GM19035 (cell line): ENCODE results near the gene TRIO.

Source experiments
- ATAC-seq: cut with Tn5 transposase; IDR thresholded peaks from one replicate; pipeline ENCODE4 v1.9.1; 2021; ENCODE audit not compliant: unreplicated experiment

The TRIO gene

DNA sequence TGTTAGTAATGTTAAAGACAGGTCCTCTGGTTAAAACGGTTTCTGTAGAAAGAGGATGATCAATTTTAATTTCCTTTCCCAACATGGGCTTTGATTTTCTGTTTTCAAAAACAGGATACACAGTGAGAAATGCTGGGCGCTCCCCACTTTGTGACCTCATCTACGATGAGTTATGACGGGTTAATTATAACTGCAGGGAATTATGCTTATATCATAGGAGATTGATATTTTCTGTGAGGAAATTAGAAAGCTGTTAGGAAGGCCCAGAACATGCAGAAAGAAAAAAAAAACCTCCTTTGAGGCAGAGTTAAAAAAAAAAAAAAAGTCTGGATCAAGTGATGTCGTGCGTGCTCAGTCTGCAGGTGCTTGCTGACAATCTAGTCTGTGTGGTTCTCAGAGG is 261.6 kb downstream of the TRIO start:
- ATAC-seq: no peak

DNA sequence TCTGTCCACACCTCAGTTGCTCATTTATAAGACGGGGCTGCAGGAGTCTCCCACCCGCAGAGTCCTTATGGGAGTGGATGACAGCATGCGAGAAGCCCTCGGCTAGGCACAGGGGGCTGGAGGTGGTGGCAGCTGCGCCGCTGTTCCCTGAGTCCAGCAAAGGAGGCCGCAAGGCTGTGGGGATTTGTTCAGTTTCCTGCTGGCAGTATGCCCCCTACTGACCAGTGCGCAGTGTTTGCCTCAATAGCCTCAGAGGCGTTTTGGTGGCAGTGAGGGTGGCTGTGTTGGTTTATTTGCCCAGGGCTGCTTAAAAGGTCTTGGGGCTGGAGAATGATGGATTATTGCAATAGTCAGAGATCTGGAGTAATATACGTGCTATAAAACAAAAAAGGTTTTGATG is 262.1 kb downstream of the TRIO start:
- ATAC-seq: no peak

DNA sequence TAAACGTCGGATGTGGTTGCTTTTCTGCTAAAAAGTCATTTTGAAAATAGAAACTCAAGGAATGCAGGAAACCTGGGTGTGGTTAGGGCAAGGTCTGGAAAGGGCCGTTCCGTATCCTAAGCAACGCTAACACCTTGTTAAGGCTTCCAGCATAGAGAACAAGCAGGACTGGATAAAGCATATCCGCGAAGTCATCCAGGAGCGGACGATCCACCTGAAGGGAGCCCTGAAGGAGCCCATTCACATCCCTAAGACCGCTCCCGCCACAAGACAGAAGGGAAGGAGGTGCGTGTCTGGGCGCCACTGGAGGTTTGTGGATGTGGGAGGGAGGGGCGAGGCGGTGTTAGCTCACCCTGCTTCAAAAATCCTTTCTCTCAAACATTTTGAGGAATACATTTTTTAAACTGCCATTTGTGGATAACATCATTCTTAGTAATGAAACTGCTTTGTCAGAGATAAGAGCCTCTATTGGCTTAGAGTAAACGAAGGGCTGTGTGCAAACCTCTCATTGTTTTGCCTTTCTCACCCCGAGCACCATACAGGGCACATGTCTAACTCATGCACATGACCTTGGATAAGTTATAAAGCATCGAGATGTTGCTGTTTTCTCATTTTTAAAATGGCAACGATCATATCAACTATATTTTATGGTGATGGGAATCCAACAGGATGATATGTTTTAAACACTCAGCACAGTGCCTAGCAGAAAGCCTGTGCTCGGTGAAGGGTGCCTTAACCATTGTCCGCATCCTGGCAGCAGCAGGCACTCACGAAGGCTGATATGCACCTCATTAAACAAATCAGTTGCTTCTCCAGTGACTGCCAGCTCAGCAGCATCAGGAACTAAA is 262.8 kb downstream of the TRIO start:
- ATAC-seq: no peak

DNA sequence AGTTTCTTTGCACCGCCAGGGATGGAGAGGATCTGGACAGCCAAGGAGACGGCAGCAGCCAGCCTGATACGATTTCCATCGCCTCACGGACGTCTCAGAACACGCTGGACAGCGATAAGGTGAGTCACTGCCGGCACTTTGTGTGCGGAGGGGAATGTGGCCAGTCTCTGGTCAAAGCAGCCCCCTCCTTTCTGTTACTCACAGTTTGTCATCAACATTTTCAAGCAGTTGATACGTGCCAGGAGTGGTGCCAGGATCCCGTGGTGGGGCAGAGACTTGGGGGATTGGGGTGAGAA is 263.4 kb downstream of the TRIO start:
- no peak for ATAC-seq

DNA sequence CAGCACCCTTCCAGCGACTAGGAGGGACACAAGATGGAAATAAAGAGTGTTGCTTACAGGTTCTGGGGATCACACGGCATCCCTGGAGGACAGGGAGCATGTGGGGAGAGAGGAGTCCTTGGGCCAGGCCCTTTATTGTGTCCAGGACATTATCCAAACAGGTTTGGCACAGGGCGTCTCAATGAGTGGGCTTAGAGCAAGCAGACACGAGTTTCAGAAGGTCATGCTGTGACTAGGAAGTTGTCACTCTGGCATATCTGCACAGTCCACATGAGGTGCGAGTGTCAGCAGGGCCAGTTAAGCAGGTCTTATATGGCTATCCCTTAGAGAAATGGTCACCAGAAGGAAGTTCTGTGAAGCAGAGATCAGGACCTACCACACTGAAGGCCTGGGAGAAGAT is 263.9 kb downstream of the TRIO start:
- ATAC-seq: no peak

DNA sequence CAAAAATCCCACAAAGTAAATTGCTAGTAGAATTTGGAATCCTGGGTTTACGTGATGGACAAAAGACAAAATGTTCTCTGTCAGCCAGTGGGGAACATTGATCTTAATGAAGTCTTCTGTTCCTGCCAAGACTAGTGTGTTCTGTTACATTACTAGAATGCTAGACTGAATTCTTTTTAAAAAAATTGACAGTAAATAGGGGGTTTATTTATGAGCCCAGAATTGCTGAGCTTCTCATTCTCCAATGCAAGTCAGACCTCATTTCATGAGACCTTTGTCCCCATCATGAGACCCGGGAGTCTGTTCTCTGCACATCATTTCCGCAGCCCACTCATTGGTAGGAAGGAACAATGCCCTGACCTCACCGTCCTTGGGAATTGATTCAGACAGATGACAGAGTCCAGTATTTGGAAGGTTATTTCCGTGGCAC is 264.6 kb downstream of the TRIO start:
- no peak for ATAC-seq

DNA sequence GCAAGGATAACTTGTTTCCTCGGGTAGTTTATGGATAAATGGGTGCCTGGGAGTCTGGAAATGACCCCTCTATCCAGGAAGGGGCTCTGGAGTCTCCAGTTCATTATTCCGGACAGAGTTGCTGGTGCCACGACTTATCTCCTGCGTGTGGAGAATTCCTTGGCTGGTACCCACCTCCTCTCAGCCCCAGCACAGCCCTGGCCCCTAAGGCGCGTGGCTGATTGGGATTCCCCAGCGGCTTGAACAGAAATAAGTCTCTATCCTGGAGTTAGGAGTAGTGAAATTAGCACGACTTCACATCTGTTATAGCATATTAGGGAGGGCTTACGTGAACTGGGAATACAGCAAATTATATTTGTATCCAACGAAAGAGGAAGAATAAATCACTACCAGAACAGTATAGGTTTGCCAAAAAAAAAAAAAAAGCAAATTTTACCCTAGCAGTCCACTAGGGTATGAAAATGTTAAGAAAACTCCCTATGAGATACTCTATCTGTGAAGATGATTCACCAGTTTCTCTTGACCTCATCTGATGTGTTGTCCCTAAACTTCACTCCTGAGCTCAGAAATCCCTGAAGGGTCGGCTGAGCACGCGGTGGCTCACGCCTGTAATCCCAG is 265.9 kb downstream of the TRIO start:
- no peak for ATAC-seq

DNA sequence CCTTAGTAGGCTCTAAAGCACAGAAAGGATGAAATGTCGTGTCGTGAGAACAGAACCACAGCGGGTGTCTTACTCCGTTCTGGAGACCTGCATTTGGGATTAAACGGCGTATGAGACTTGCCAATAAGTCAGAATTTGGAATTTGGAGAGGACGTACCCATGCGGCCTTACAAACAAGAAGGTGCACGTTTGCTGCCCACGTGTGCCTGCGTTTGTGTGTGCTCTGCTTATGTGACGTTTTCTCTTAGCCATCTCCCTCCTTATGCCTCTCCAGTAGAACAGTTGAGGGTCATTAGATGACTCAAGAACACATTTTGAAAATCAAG is 266.9 kb downstream of the TRIO start:
- no peak for ATAC-seq

DNA sequence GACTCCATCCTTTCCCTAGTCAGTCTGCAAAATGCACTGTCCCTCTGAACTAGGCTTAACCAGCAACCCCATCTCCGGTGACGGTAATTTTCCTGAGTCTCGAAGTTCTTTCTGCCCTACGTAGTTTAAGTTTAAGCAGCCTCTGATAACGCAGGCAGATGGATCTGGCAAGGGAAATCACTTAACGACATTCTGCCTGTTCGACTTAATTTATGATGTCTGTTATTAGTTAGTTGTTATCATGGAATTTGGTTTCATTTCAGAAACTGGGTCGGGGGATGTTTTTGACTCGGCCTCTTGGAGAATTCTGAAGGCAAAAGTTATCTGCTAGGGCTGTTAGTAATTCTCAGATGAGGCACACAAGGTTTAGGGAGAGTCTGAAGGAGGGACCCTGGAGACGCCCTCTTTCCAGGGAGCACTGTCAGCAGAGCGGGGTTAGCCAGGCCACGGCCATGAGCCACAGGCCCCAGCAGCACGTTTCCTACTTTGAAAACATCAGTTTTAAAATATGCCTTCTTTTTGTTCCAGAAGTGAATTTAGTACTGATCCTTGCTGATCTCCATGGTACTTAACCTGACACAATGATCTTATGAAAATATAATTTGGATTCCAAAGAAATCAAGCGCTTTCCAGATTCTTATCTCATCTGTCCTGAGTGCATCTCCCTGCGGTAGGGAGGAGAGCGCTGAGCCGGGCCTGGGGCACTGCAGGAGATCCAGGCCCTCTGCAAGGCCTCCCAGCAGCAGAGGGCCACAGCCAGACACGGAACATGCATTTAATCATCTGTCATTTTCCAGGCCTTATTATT is 267.5 kb downstream of the TRIO start:
- ATAC-seq: no peak

DNA sequence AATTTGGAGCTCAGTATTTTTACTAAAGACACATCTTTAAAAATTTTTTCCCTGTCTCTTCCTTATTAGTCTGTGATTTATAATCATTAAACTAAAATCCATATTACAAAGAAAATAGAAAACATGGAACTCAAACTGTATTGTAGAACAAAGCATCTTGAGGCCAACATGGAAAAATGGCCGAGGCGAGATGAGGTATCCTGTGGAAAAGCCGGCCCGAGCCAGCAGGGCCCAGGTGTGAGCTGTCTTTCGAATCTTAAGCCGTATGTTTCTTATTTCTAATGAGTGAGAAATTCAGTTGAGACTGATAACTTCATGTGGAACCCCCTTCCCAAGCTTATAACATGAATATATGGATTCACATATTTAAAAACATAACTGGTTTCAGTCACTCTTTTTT is 268.1 kb downstream of the TRIO start:
- no peak for ATAC-seq

DNA sequence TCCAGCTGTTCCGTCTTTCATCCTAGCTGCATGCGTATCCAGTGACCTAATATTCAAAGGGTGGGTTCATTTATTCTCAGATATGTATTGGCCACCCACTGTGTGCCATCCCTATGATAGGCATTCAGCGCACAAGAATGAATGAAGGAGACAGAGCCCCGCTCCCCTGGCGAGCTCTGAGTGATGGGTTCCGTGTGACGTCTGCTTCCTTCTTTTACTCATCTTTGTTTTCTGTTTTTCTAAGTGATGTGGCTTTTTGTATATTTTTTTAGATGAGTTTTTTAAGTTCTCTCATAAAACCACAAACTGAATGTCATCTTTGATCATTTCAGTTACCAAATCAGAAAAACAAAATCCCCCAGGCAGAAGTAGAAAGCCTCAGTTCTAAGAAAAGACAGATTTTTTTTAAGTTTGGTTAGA is 270.2 kb downstream of the TRIO start:
- ATAC-seq: no peak

DNA sequence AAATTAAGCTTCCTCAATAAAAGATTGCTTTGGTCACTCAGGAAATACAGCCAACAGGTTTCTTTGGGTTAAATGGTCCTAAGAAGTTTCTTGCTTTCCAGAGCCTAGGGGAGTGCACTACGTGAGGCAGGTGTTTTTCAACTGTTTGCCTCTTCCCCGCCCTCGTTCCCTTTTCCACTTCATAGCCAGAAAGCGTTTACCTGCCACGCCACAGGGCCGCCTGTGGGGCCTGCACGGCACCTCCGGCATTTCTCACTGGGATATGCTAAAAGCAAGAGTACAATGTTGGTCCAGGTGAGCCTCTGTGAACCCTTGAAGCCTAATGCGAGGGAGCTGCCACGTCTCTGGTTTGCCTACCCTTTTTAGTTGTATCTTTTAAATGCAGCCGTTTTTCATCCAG is 270.9 kb downstream of the TRIO start:
- no peak for ATAC-seq

DNA sequence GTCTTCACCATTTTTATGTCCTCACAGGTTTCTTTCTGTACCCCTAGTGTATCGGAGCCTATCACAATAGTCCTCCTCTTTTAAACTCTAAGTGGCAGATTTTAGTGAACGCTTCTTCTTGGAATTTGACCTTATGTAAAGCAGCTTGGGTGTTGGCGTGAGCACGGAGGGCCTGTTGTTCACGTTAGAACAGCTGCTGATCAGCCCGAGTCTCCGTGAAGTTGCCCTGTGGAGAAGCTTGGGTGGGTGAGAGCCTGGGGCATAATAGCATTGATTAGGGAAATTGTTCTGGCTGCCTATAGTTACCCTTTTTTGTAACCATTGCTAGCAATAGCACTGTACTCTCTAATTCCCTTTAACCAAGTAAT is 271.5 kb downstream of the TRIO start:
- ATAC-seq: no peak

DNA sequence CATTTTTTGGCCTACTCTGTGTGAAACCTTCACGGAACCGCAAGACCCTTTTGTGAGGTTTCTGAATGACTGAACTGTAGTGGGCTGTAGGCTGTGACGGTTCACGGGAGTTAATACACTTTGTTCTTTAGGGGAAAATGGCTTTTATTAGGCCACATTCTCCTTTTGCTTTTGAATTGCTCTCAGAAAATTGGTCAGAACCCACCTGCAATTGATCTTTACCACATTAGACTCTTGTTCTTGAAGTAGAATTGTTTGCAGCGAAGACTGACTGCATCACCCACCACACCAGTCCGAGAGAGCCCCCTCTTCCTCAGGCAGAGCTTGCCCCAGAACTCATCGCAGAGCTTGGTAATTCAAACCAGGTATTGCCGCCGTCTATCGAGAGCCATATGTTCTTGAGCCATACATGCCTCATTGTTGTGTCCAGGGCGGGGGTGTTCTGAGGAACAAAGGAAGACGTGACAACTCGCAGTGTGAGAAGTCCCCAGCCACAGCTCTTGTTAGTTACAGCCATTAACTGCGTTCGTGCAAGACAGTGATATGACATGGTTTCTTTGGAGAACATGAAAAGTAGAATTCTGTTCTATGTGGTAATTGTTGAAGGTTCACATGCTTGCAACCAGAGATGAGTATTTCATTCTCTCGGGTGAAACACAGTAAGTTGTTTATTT is 272.0 kb downstream of the TRIO start:
- ATAC-seq: peak; percentile 82

DNA sequence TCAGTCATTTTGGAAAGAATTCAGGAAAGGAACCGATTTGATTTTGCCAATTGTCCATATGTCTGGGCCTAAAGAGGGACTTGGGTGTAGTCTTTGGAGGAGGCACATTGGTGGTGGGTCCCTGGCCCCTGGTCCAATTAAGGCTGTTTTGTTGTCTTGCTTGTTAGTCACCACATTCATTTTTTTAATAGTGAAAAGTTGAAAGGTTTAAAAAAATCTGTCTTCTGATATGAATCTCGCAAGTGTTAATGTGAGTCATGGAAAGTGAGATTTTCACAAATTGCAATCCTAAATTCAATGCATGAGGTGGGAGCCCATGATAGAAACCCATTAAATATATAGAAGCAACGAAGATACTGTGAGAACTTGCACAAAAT is 272.5 kb downstream of the TRIO start:
- no peak for ATAC-seq

DNA sequence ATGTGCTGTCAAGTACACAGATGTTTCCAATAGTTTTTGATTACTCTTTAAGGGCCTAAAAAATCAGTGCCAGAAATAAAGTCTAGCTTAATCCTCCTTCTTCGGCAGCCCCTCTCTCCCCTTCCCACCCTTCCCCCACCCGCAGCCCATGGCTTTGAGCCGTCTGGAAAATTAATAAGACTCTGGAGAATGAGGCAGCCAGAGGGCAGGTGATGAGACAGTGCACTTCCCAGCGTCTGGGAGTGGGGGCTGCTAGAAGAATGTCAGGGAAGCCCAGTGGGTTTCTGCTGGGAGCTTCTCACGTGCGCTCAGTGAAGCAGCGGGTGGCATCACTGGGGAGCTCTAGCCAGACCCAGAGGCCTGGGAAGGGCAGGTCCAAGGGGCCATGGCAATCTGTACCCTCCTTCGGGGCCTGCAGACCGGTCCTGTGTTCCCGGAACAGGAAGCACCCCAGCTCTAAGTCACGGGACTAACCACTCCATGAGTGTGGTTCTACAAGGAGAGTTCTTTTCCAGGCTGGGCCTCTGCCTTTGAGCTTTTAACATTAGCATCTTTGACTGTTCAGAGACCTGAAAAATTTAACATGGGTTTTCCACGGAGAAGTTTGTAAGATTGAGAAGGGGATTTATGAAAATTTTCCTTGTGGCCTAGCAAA is 273.6 kb downstream of the TRIO start:
- no peak for ATAC-seq

DNA sequence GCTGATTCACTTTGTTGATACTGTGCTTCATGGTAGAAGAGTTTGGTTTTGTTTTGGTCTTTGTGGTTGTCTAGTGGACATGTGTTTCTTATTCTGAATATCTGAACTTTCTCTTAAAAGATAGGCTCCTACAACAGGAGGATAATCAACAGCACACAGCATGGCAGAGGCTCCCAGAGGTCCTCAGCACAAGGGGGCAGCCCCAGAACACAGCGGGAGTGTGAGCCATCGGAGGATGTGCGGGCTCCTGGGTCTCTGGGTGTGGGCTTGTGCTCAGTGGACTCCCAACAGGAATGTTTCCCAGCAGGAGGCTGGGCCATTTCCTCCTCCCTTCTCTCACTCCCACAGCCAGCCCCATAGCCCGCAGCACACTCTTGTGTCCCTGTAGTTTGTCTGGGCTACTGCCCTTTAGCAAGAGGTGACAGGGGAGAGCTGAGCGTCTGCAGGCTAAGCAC is 274.2 kb downstream of the TRIO start:
- no peak for ATAC-seq

DNA sequence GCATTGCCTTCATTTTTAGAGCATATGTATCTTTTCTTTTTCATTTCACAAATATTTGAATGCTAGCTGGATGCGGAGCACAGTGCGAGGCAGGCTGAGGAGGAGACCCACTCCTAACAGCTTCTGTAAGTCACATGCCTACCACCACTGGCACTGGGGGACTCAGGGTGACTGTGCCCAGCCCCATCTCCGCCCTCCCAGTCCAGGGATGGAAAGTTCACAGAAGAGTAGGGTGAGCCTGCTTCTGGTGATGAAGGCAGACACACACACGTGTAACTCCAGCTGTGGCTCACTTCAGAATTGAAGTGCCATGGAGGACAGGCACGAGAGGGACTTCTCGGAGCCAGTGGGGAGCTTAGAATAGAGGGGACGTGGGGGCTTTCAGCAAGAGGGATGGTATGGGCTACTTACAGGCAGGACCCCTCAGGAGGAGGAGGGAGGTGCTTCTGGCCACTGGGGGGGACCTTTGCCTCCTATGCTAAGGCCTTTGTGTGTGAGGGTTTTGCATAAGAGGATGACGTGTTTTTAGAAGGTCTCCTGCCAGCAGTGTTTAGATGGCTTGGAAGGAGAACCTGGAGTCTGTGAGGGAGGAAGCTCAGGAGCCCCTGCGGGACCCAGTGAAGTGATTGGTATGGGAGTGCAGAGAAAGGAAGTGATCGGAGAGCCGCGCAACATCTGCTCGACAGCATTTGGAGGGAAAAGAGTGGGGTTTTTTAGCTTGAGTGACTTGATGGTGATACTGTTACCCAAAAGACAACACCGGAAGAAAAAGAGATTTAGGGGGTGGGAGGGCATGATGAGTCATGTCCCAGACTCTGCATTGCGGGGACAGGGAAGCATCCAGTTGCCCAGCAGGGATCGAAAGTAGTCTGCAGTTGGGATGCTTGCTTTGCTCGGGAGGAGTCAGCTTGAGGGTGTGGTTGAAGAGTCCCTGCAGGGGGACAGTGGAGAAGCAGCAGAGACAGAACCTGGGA is 274.9 kb downstream of the TRIO start:
- ATAC-seq: no peak

DNA sequence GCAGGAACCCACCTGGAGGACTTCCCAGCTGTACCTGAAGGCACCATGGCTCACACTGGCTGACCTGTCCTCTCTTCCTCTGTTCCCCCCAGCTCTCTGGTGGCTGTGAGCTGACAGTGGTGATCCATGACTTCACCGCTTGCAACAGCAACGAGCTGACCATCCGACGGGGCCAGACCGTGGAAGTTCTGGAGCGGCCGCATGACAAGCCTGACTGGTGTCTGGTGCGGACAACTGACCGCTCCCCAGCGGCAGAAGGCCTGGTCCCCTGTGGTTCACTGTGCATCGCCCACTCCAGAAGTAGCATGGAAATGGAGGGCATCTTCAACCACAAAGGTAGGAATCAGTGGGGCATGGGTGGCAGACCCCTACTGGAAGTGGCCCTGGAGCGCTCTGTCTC is 276.5 kb downstream of the TRIO start:
- ATAC-seq: no peak
